Thoracic aorta (tissue), 2 donors: Measurements from ENCODE around the gene KCNK6. TPM values are rescaled to one million over a fixed set of nuclear protein-coding genes. Genes with fewer than 3 reads are reported as not detected.

Experiments used
- ATAC-seq: fragments of 150-250 bp; one replicate; pipeline ENCODE4 v1.8.0; 2017; ENCODE audit warnings: low read depth; ENCODE audit not compliant: insufficient number of reproducible peaks, low FRiP score
- DNase-seq: peaks from one replicate; pipeline ENCODE4 v3.0.0-alpha.2; 2020; ENCODE audit warnings: low spot score
- H3K27ac ChIP-seq, 2 donors: fragments of 200-600 bp; sonication (generic); 1 replicate in 1 of 2; 2 replicates in 1 of 2; pipeline ENCODE4 v1.5.1; 2016; ENCODE audit warnings: mild to moderate bottlenecking in 2 of 2, moderate library complexity in 2 of 2
- H3K27me3 ChIP-seq: fragments of 200-600 bp; sonication (generic); replicated peaks from 2 replicates; pipeline ENCODE4 v1.6.0; 2016; ENCODE audit warnings: mild to moderate bottlenecking; ENCODE audit not compliant: insufficient read depth
- H3K36me3 ChIP-seq: fragments of 200-600 bp; sonication (generic); one replicate; pipeline ENCODE4 v1.5.1; 2016
- H3K4me1 ChIP-seq, 2 donors: fragments of 200-600 bp; sonication (generic); 1 replicate in 1 of 2; 2 replicates in 1 of 2; pipeline versions ENCODE4 v1.5.1 to v1.6.0; 2016; ENCODE audit warnings: low read depth in 2 of 2, mild to moderate bottlenecking in 1 of 2; ENCODE audit not compliant: control insufficient read depth in 1 of 2
- H3K4me3 ChIP-seq: fragments of 200-600 bp; sonication (generic); 2 replicates; pipeline ENCODE4 v1.5.1; 2016; ENCODE audit warnings: mild to moderate bottlenecking
- H3K9me3 ChIP-seq: fragments of 200-600 bp; sonication (generic); 2 replicates; pipeline ENCODE4 v1.5.1; 2016
- total RNA-seq, 2 donors: library from RNA; depleted of rRNA; stranded (reverse); fragments of >200 nt; gene quantifications; one replicate each; pipeline versions ENCODE4 v1.1.0 to v1.2.3, GENCODE V29; 2016
- TF ChIP-seq, protein P1 (sequence below): fragments of 200-600 bp; sonication (generic); IDR thresholded peaks from one replicate; pipeline ENCODE4 v1.5.1; 2019; ENCODE audit warnings: antibody characterized with exemption

The KCNK6 gene
- total RNA-seq, 2 donors from 2014 or later: 16.1 to 34.3 TPM

GRCh38 chr19:38304866-38305429 is 14.7 kb upstream of the KCNK6 start:
- Histone ChIP-seq H3K27me3 (no peaks in the 10 kb centered on the region), H3K9me3 (no peaks in the 10 kb centered on the region), H3K4me1 (no peaks in the 10 kb centered on the region), H3K27ac (no peak overlapping the region), H3K36me3 (peaks cover 21% of the 10 kb centered on the region), H3K4me3 (no peak overlapping the region)
- TF ChIP-seq, protein P1, sequence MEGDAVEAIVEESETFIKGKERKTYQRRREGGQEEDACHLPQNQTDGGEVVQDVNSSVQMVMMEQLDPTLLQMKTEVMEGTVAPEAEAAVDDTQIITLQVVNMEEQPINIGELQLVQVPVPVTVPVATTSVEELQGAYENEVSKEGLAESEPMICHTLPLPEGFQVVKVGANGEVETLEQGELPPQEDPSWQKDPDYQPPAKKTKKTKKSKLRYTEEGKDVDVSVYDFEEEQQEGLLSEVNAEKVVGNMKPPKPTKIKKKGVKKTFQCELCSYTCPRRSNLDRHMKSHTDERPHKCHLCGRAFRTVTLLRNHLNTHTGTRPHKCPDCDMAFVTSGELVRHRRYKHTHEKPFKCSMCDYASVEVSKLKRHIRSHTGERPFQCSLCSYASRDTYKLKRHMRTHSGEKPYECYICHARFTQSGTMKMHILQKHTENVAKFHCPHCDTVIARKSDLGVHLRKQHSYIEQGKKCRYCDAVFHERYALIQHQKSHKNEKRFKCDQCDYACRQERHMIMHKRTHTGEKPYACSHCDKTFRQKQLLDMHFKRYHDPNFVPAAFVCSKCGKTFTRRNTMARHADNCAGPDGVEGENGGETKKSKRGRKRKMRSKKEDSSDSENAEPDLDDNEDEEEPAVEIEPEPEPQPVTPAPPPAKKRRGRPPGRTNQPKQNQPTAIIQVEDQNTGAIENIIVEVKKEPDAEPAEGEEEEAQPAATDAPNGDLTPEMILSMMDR: no peak
- ATAC-seq (no peak), DNase-seq (no peak)

DNA sequence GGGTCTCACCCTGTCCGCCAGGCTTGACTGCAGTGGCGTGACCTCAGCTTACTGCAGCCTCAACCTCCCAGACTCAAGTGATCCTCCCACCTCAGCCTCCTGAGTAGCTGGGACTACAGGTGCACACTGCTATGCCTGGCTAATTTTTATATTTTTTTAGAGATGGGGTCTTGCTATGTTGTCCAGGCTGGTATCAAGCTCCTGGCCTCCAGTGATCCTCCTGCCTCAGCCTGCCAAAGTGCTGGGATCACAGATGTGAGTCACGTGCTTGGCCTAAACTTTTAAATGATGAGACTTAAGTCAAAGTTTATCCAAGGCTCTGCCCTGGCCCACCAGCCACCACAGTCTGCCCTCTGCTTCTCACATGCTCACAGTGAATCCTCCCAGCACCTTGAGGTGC is 13.4 kb upstream of the KCNK6 start:
- Histone ChIP-seq H3K27me3 (no peaks in the 10 kb centered on the region), H3K9me3 (no peaks in the 10 kb centered on the region), H3K4me1 (no peaks in the 10 kb centered on the region), H3K36me3 (peaks cover 21% of the 10 kb centered on the region), H3K4me3 (no peak overlapping the region), H3K27ac (no peak overlapping the region)
- DNase-seq (no peak), ATAC-seq (no peak)
- TF ChIP-seq, protein P1: no peak

GRCh38 chr19:38307076-38307475 is 12.6 kb upstream of the KCNK6 start:
- Histone ChIP-seq H3K27me3 (no peaks in the 10 kb centered on the region), H3K27ac (no peak overlapping the region), H3K4me3 (no peak overlapping the region), H3K9me3 (no peaks in the 10 kb centered on the region), H3K4me1 (no peaks in the 10 kb centered on the region), H3K36me3 (peaks cover 21% of the 10 kb centered on the region)
- ATAC-seq (no peak), DNase-seq (no peak)
- TF ChIP-seq, protein P1: no peak

DNA sequence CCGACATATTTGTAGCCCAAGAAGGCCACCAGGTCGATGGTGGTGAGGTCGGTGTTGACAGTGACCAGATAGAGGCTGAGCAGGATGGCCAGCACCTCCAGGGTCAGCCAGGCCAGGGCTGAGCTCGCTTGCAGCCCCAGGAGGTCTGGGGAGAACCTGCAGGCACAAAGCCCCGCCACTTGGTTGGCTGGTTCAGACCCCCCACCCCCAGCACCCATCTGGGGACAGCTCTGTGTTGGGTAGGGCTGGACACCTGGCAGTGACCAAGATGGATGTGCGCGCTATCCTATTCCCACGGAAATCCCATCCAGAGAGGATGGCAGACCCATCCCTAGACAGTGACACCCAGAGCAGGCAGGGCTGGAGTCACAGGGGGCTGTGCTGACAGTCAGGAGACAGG is 12.0 kb upstream of the KCNK6 start:
- ATAC-seq: no peak
- H3K27me3 ChIP-seq: no peaks in the 10 kb centered on the region
- DNase-seq: no peak
- H3K4me1 ChIP-seq: no peaks in the 10 kb centered on the region
- TF ChIP-seq, protein P1: no peak
- no peak overlapping the region for H3K4me3 ChIP-seq
- H3K36me3 ChIP-seq: peaks cover 21% of the 10 kb centered on the region
- no peaks in the 10 kb centered on the region for H3K9me3 ChIP-seq
- H3K27ac ChIP-seq: no peak overlapping the region

GRCh38 chr19:38308006-38308766 is 11.5 kb upstream of the KCNK6 start:
- TF ChIP-seq, protein P1: no peak
- Histone ChIP-seq H3K27ac (no peak overlapping the region), H3K36me3 (peaks cover 21% of the 10 kb centered on the region), H3K4me1 (no peaks in the 10 kb centered on the region), H3K9me3 (no peaks in the 10 kb centered on the region), H3K4me3 (no peak overlapping the region), H3K27me3 (no peaks in the 10 kb centered on the region)
- no peak for ATAC-seq
- DNase-seq: no peak
